ENCODE data around the gene ZNF541.

The ZNF541 gene

DNA sequence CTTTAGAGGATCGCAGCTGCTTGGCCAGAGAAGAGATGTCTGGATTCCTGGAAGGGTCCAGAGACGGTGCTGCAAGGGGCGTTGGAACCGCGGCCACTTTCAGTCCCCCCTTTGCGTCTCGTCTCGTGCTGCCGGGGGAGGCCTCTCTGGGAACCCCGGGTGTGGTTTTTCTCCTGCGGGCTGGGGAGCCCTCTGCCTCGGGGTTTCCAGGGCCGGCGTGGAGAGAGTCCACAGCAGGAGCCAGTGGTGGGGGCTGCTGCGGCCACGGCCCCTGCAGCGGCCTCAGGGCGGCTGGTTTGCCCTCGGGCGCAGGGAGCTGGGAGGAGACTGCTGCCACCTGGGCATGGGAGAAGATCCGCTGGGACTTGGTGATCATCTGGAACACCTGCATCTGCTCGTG is 28.5 kb downstream of the ZNF541 start:
- DNase-seq, result no peak

DNA sequence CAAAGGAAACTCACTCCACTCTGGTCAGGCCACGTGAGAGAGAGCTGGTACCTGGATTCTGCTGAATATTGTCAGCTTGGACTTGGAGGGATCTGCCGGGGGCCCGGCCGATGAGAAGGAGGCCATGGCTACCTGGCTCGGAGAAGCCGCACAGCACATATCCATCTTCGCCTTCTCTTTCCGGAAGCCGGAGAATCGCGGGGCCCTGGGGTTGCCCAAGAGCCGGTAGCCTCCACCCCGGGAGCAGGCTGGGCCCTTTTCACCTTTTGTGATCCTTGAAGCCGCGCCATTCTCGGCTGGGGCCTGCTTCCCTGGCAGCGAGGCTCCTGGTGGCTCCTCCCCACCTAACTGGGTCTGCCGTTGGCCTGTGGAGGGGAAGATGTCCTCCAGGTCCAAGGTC is 28.9 kb downstream of the ZNF541 start:
- DNase-seq, result no peak

DNA sequence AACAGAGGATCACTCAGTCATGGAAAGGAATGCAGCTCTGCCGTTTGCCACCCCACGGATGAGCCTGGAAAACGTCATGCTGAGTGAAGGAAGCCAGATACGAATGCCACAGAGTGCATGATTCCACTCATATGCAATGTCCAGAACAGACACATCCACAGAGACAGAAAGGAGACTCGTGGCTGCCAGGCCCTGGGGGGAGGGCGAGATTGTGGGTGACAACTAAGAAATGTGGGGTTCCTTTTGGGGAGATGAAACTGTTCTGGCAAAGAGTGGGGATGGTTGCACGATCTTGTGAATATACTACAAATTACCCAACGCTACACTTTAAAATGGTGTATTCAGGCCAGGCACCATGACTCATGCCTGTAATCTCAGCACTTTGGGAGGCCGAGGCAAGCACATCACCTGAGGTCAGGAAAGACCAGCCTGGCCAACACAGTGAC is 30.9 kb downstream of the ZNF541 start:
- DNase-seq, result no peak

DNA sequence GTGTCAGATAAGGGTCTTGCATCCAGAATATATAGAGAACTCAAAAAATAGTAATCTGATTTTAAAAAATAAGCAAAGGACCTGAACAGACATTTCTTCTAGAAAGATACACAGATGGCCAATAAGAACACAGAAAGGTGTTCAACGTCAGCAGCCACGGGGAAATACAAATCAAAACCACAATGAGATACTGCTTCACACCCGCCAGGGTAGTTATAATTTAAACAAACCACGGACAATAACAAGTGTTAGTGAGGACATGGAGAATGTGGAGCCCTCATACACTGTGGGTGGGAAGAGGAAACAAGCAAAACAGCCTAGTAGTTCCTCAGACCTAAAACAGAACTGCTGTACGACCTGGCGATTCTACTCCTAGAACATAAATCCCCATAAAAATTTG is 31.4 kb downstream of the ZNF541 start:
- no peak for DNase-seq

GRCh38 chr19:47540748-47541147 is 32.2 kb downstream of the ZNF541 start:
- no peak for DNase-seq

- no peak for DNase-seq
Measured at GRCh38 chr19:47539747-47540311, 33.1 kb downstream of the ZNF541 start.

DNA sequence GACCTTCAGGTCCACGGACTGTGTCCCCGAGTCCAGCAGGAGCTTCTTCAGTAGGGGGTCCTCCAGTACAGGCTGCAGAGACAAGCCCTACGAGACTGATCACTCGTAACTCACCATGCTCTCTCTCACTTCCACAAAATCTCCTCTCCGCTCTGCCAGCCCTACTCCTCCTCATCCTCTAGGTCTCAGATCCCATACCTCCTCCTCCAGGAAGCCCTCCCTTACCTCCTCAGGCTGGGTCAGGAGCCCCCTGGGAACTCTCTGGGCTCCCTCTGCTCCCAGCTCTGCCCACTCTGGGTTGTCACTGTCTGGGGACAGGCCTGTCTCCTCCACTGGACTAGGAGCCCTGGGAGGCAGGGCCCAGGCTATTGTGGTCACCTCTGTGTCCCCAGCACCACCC is 34.1 kb downstream of the ZNF541 start:
- no peak for DNase-seq

- no peak for DNase-seq
Measured at GRCh38 chr19:47537493-47537892, 35.5 kb downstream of the ZNF541 start.

DNA sequence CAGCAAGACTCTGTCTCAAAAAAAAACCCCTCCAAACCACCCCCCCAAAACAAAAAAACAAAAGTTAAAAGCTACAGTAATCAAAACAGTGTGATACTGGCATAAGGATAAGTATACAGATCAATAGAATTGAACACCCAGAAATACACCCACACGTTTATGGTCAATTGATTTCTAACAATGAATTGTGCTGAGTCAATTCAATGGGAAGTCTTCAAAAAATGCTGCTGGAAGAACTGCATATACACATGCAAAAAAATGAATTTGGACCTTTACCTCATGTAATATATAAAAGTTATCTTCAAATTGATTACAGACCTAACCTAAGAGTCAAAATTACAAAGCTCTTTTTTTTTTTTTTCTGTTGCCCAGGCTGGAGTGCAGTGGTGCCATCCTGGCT is 38.3 kb downstream of the ZNF541 start:
- DNase-seq, result no peak

- DNase-seq, result no peak
Measured at GRCh38 chr19:47531640-47532387, 41.1 kb downstream of the ZNF541 start.

GRCh38 chr19:47529018-47529742 is 43.8 kb downstream of the ZNF541 start:
- DNase-seq, result no peak

DNA sequence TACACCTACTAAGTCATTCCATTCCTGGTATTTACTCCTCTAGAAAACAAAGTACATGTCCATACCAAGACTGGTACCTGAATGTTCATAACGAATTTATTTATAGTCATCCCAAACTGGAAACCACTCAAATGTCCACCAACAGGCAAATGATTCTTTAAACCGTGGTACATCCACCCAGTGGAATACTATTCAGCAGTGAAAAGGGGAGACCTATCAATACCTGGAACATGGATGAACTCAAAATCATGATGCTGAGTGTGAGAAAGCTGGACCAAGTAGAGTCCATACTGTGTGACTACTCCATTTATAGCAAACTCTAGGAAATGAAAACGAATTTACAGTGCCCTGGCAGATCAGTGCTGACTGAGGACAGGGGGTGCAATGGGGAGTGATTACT is 46.1 kb downstream of the ZNF541 start:
- no peak for DNase-seq

DNA sequence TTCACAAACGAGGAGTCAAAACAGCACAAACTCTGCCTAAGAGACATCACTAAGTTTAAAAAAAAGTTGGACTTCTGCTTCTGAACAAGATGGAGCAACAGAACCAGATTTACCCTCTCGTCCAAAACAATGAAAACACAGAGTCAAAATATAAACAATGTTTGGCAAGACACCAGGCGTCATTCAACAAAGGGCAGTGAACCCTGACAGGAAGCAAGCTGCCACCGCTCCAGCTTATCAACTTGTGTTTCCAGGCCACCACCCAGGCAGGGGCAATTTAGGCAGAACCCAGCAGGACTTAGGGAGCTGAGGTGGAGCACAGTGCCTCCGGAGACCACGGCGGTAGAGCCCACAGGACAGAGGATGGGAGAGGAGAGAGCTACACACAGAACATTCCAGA is 49.5 kb downstream of the ZNF541 start:
- no peak for DNase-seq
